ENCODE results near the gene CDH1. TPM values are rescaled to one million over a fixed set of nuclear protein-coding genes. Genes with fewer than 3 reads are reported as not detected.
A peak's percentile ranks its signal among the peaks of the same experiment; 100 is the strongest.

The CDH1 gene
- total and polyA plus RNA-seq, 10 donors = 5.2 to 35.9 (median 10.9) TPM

DNA sequence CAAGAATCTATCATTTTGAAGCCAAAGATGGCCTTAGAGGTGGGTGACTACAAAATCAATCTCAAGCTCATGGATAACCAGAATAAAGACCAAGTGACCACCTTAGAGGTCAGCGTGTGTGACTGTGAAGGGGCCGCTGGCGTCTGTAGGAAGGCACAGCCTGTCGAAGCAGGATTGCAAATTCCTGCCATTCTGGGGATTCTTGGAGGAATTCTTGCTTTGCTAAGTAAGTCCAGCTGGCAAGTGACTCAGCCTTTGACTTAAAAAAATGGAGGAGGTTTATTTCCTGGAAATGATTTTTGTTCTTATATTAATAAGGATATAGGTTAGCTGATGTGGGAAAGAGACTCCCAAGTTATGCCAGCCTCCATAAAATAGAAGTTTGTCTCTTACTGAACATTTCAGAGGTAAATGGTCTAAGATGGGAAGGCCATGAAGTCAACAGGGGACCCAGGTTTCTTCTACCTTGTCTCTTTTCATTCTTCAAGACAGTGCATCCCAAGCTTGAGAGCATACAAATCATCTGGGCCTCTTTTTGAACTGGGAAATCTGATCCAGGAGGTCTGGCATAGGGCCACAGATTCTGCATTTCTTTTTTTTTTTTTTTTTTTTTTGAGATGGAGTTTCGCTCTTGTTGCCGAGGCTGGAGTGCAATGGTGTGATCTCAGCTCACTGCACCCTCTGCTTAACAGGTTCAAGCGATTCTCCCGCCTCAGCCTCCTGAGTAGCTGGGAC, 86.5 kb downstream of the CDH1 start:
- H3K27ac ChIP-seq = peak overlapping the region in 2 of 8 donors; percentile 17 to 41
- 86 to 89% (median 89%) methylated on average over 8 of the region's 8 CpGs for WGBS, 5 donors
- intact Hi-C loops (cut with DNase I; ENCODE audit: low total_unique reads) = no loop called here

DNA sequence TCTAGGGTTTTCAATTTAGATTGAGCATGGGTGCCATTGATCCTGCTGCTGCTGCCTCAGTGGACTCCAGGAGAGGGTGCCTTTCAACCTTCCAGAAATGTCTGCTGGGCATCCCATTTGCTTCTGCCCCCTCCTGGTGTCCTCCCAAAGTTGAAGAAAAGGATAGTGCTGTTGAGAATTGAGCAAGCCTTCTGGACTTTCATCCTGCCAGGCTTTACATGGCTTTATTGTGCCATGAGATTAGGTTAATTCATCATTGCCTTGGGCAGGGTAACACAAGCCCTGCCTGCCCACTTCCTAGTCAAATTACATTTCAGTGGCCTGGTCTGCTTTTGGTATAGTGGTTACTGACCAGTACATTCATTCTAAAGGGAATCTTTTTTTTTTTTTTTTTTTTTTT, 88.3 kb downstream of the CDH1 start:
- Histone ChIP-seq H3K9me3 (peaks cover 0 to 5% (median 0%) of the 10 kb centered on the region in 8 donors), H3K27ac (no peak overlapping the region), H3K4me3 (no peak overlapping the region), H3K27me3 (replicated peaks in 1 of 7) (no peaks in the 10 kb centered on the region), H3K36me3 (no peaks in the 10 kb centered on the region), H3K4me1 (no peaks in the 10 kb centered on the region)
- intact Hi-C loops (cut with DNase I; ENCODE audit: low total_unique reads) = no loop called here
- TF ChIP-seq CTCF (IDR thresholded peaks at IDR 0.05 in 8 of 11, conservative IDR thresholded peaks at IDR 0.05 in 3 of 11) = no peak
- no peak for TF ChIP-seq POLR2A (IDR thresholded peaks at IDR 0.05)
- no peak for TF ChIP-seq POLR2AphosphoS5 (IDR thresholded peaks at IDR 0.05)
- DNase-seq = no peak

More for the DNA sequence above, 86.5 kb downstream of the CDH1 start:
- Histone ChIP-seq H3K36me3 (no peaks in the 10 kb centered on the region), H3K27me3 (replicated peaks in 1 of 7) (no peaks in the 10 kb centered on the region), H3K4me1 (no peaks in the 10 kb centered on the region), H3K9me3 (peaks cover 0 to 5% (median 0%) of the 10 kb centered on the region in 8 donors), H3K4me3 (no peak overlapping the region)
- TF ChIP-seq POLR2A (IDR thresholded peaks at IDR 0.05) = no peak
- TF ChIP-seq POLR2AphosphoS5 (IDR thresholded peaks at IDR 0.05) = no peak
- no peak for TF ChIP-seq CTCF (IDR thresholded peaks at IDR 0.05 in 8 of 11, conservative IDR thresholded peaks at IDR 0.05 in 3 of 11)
- DNase-seq = no peak

DNA sequence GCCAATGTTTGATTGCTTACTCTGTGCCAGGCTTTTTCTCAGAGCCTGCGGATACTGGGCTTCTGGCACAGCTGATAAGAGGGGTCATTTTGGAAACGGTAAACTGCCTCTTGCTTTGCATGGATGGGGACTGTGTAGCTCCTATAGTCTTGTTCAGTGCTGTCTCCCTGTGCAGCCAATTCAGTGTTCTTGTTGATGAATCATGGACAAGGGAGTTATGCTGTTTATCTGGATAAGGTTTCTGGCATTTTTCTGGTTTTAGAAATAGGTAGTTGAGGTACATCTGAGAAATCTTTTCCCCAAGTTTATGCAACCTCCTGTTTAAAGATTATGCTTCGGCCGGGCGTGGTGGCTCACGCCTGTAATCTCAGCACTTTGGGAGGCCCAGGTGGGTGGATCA, 89.6 kb downstream of the CDH1 start:
- no peak overlapping the region for H3K27ac ChIP-seq
- 85 to 97% (median 86%) methylated on average over 6 of the region's 6 CpGs for WGBS, 5 donors
- no peak overlapping the region for H3K4me3 ChIP-seq
- peaks cover 0 to 5% (median 0%) of the 10 kb centered on the region in 8 donors for H3K9me3 ChIP-seq
- intact Hi-C loops (cut with DNase I; ENCODE audit: low total_unique reads) = no loop called here
- no peaks in the 10 kb centered on the region for H3K4me1 ChIP-seq
- TF ChIP-seq CTCF (IDR thresholded peaks at IDR 0.05 in 8 of 11, conservative IDR thresholded peaks at IDR 0.05 in 3 of 11) = no peak
- H3K36me3 ChIP-seq = no peaks in the 10 kb centered on the region
- H3K27me3 ChIP-seq (replicated peaks in 1 of 7) = no peaks in the 10 kb centered on the region
- DNase-seq = no peak

DNA sequence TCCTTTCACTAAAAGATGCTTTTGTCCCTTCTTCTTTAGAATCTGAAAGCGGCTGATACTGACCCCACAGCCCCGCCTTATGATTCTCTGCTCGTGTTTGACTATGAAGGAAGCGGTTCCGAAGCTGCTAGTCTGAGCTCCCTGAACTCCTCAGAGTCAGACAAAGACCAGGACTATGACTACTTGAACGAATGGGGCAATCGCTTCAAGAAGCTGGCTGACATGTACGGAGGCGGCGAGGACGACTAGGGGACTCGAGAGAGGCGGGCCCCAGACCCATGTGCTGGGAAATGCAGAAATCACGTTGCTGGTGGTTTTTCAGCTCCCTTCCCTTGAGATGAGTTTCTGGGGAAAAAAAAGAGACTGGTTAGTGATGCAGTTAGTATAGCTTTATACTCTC, 96.2 kb downstream of the CDH1 start:
- no peaks in the 10 kb centered on the region for H3K9me3 ChIP-seq
- 87 to 92% (median 90%) methylated on average over 14 of the region's 14 CpGs for WGBS, 5 donors
- TF ChIP-seq CTCF (IDR thresholded peaks at IDR 0.05 in 8 of 11, conservative IDR thresholded peaks at IDR 0.05 in 3 of 11) (no peak), POLR2A (IDR thresholded peaks at IDR 0.05) (no peak), POLR2AphosphoS5 (IDR thresholded peaks at IDR 0.05) (no peak)
- intact Hi-C loops (cut with DNase I; ENCODE audit: low total_unique reads) = no loop called here
- no peak for DNase-seq
- H3K27ac ChIP-seq = no peak overlapping the region
- H3K4me3 ChIP-seq = no peak overlapping the region
- no peaks in the 10 kb centered on the region for H3K27me3 ChIP-seq (replicated peaks in 1 of 7)
- no peaks in the 10 kb centered on the region for H3K36me3 ChIP-seq
- H3K4me1 ChIP-seq = no peaks in the 10 kb centered on the region

Measured in spleen (tissue), 11 donors.